ENCODE results near the gene KRTAP10-8.
"Not testable (repeated sequence)": the region's sequence is repeated elsewhere in the genome, so short reads cannot be mapped to it uniquely, and the experiment has no call there.

Gene KRTAP10-8

DNA sequence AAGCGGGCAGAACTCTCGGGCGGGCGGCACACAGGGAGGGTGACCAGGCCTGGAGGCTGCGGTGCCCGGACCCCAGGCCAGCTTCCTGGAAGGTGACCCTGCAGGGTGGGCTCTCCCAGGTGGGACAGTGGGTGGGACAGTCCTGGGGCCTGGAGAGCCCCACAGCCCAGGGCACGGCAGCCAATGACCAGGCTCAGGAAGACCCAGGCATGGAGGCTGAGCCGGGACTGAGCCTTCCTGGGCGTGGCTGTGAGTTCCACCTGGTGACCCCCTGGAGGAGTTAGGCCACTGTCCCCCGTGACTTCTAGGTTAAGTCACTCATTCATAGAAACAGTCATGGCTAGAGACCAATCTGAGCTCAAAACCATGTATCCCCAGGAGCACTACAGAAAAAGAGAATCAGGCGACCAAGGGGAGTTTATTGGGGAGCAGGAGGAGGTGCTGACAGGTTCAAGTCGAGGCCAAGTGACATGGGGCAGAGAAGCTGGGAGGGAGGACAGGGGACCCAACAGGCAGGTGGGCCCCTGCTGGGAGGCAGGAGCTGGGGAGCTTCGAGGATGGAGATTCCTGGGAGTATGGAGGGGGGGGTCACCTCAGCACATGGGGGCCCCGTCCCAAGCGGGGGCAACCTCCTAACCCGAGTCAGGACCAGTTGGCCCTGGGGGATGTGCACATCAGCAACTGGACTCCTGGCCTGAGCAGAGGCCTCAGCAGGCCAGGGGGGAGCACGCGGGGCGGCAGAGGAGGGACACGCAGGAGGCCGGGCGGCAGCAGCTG is 32.6 kb upstream of the KRTAP10-8 start:
- DNase-seq: no peak

GRCh38 chr21:44579833-44580144 is 32.1 kb upstream of the KRTAP10-8 start:
- DNase-seq: no peak

- not testable (repeated sequence) for DNase-seq
Observed at GRCh38 chr21:44580231-44580821, 31.6 kb upstream of the KRTAP10-8 start, which contains the start of gene KRTAP10-5. TSS of gene KRTAP10-5 (minus strand) at chr21:44580604. CDS start at chr21:44580578, 26 bp downstream.

DNA sequence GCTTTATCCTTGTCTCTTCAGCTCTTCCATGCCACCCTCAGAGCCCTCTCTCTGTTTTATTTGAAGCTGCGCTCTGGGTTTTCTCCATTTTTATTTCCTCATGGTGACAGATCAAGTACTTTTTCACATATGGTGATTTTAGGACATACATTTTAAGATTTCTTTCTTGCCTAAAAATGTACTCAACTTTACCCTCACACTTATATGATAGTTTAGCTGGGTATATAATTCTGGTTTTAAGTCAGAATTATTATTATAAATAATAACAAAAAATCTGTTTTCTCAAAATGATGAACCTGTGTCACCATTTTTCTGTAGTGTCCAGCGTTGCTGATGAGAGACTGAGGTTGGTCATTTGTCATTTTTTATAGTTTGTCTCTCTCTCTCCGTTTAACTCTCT is 30.7 kb upstream of the KRTAP10-8 start:
- DNase-seq: no peak

DNA sequence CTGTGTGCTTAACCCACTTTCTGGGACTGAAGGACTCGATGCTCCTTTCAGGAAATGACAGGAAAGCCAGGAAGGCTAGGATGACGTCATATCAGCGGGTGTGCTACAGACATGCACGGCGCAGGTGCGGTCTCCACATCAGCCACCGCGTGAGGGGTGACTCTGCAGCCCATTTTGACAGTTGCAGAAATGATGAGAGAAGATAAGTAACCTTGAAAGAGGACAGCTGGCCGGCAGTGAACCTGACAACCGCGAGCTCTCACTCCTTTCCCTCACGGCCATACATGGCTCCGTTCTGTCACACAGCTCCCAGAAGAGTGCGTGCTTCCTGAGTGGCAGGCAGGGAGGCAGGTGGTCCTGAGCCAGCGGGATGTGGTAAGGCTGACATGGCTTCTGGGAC is 29.8 kb upstream of the KRTAP10-8 start:
- no peak for DNase-seq

- DNase-seq: peak in 1 of 58 donors; percentile 6
Observed at GRCh38 chr21:44583089-44583799, 28.6 kb upstream of the KRTAP10-8 start.

DNA sequence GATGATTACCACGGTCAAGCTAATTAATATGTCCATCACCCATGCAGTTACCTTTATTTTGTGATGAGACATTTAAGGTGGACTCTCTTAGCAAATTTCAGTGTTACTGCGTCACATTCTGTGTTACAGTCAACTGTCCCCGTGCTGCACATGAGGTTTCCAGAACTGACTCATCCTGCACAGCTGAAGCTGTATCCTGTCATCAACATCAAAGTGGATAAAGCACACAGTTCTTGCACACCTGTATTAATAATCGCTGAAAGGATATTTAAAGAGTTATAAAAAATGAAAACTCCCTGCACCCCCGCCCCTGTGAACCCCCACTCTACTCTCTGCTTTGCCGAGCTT is 28.1 kb upstream of the KRTAP10-8 start:
- no peak for DNase-seq

DNA sequence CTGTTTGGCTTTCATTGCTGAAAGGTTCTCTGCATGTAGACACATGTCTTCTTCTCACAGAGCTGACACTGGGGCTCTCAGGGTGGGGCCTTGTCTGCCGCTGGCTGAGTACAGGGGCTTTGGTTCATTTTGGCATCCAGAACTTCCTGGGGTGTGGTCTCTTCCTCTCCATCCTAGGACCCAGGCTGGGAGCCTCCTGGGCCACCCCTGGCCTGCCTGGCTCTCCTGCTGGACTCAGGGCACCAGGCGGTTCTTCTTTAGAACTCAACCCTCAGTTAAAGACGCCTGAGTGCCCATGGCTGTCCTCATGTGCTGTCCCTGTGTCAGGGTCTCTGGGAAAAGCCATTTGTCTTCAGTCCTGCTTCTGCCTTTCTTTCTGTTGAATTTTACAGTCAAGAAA is 26.0 kb upstream of the KRTAP10-8 start:
- DNase-seq: no peak

DNA sequence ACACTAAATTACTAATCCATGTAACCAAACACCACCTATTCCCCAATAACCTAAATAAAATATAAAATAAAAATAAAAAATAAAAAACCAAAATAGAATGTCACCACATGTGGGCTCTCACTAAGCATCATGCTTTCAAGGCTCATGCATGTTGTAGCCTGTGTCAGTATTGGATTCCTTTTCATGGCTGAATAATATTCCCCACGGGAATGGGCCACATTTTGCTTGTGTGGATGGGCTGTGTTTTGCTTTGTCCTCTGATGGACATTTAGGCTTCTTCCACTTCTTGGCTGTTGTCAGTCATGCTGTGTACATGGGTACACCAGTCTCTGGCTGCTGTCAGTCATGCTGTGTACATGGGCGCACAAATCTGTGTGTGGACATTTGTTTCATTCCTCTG is 22.8 kb upstream of the KRTAP10-8 start:
- DNase-seq: no peak

- no peak for DNase-seq
Observed at GRCh38 chr21:44589586-44590305, 22.1 kb upstream of the KRTAP10-8 start.

- no peak for DNase-seq
Observed at GRCh38 chr21:44590311-44590721, 21.6 kb upstream of the KRTAP10-8 start.

- DNase-seq: not testable (repeated sequence)
Observed at GRCh38 chr21:44590897-44591800, 20.7 kb upstream of the KRTAP10-8 start.

- DNase-seq: not testable (repeated sequence)
Observed at GRCh38 chr21:44591801-44592130, 20.1 kb upstream of the KRTAP10-8 start.

- DNase-seq: no peak
Observed at GRCh38 chr21:44592446-44593311, 19.2 kb upstream of the KRTAP10-8 start, which contains the start of gene KRTAP10-6. TSS of gene KRTAP10-6 (minus strand) at chr21:44592505. CDS start at chr21:44592484, 21 bp downstream.

DNA sequence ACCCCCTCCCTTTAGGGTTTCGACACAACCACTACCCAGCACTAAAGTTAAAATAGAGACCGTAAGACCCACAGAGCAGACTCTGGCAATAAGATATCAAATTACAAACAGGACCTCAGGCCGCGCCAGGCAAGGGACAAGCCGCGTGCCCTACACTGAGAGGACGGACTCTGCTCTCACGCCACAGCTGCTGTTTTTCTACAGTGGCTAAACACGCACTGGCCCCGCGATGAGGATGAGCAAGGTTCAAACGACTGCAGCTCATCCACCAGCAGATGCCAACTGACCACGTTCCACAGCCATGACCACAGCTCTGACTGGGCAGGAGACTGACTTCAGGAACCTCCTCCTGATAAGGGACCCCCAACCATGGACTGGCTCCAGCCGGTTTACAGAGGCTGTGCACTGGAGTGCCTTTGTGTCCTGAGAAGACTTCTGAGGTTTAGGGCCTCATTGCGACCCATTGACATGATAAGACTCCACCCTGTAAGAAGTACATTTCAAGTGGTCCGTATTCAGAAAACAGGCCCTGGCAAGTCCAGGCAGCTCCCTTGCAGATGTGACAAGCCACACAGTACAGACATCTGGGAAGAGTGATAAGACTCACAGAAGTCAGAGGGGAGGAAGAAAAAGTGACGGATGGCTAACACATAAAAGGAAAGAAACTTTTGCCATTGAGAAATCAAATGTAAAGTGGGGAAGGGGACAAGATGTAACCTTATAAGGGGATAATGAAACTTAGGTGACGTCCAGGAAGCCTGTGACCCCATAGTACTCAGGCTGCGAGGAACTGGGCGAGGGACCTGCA is 18.1 kb upstream of the KRTAP10-8 start:
- no peak for DNase-seq

- DNase-seq: no peak
Observed at GRCh38 chr21:44594406-44594916, 17.4 kb upstream of the KRTAP10-8 start.

DNA sequence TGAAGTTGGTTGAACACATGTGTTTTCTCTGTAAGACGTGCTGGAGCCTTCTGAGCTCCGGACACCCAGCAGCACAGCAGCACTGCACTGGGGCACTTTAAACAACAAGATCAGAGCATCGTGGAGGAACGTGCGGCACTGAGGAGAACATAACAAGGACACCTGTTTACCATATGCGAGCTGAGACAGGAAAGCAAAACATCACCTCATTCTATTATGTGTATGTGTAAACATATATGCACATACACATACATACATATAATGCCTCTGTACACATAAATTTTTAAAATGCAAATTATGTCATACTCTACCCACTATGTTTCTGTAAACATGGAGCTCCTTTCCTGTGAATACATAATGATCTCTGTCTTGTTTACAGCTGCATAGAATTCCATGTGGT is 16.4 kb upstream of the KRTAP10-8 start:
- no peak for DNase-seq

GRCh38 chr21:44596068-44596725 is 15.7 kb upstream of the KRTAP10-8 start:
- no peak for DNase-seq

Data from anterior cingulate cortex (tissue), 58 donors.